H1 (cell line): ENCODE data around the gene BTF3L4. TPM values are rescaled to one million over a fixed set of nuclear protein-coding genes. Genes with fewer than 3 reads are reported as not detected.

ENCODE experiments used
- polyA plus RNA-seq, 7 experiments: library from polyadenylated mRNA; depleted of rRNA in 3 of 7; stranded (reverse) in 5 of 7; unstranded in 2 of 7; fragments of >200 nt in 5 of 7; fragments of 200-250 nt in 2 of 7; gene quantifications; 1 replicate in 5 of 7; 2 replicates in 1 of 7; 4 replicates in 1 of 7; pipeline versions ENCODE4 v1.2.1 to v1.2.3, GENCODE V29; 2011 to 2013; ENCODE audit warnings: missing spikeins in 2 of 7, mixed read lengths in 2 of 7
- total RNA-seq: library from RNA; stranded (reverse); fragmentation: NEBNext Ultra II Directional; extraction: Animal tissue kit (Norgen Biotek cat#: 25700); gene quantifications from 2 replicates; pipeline ENCODE4 v1.2.1, GENCODE V29; 2021

Gene BTF3L4
- total and polyA plus RNA-seq, 2 of the 8 experiments (the other 6 are each of a cell fraction or from before 2014, with no cell fraction given): 76.1 to 98.3 TPM

Other genes with a start within 250 kb of the BTF3L4 start
- gene NRDC, start 177.6 kb upstream of the BTF3L4 start, total RNA-seq: 177 and 182 TPM in 2 replicates
- gene NRDC, start 177.6 kb upstream of the BTF3L4 start, polyA plus RNA-seq (2011; rRNA removed): 61.6 and 70.2 TPM in 2 replicates
- gene RAB3B, start 65.6 kb upstream of the BTF3L4 start, total RNA-seq: 36.8 and 37.3 TPM in 2 replicates
- 9.4 and 12.5 TPM in 2 replicates for gene RAB3B, start 65.6 kb upstream of the BTF3L4 start, polyA plus RNA-seq (2011; rRNA removed)
- 7.5 and 8.3 TPM in 2 replicates for gene KTI12, start 22.5 kb upstream of the BTF3L4 start, total RNA-seq
- 16.2 and 17.0 TPM in 2 replicates for gene KTI12, start 22.5 kb upstream of the BTF3L4 start, polyA plus RNA-seq (2011; rRNA removed)
- 84.6 and 89.8 TPM in 2 replicates for gene TXNDC12, start 1.1 kb upstream of the BTF3L4 start, total RNA-seq
- gene TXNDC12, start 1.1 kb upstream of the BTF3L4 start, polyA plus RNA-seq (2011; rRNA removed): 25.8 and 35.2 TPM in 2 replicates
- 26.4 and 26.5 TPM in 2 replicates for gene ZFYVE9, start 85.8 kb downstream of the BTF3L4 start, total RNA-seq
- gene ZFYVE9, start 85.8 kb downstream of the BTF3L4 start, polyA plus RNA-seq (2011; rRNA removed): 4.4 and 5.8 TPM in 2 replicates